HEK293 (cell line): ENCODE data around the gene ATP23.
A peak's percentile ranks its signal among the peaks of the same experiment; 100 is the strongest.

Experiments used
- CTCF ChIA-PET: fragments of 350-600 bp; formaldehyde crosslinking; extraction: SDS; loops from one replicate; lab custom pipeline; 2021; ENCODE audit warnings: antibody characterized with exemption; lab: Yijun Ruan, JAX
- POLR2A ChIA-PET: fragments of 300-600 bp; formaldehyde crosslinking; extraction: SDS; loops from one replicate; lab custom pipeline; 2020; ENCODE audit warnings: antibody characterized with exemption, inconsistent platforms; lab: Yijun Ruan, JAX
- H3K27ac ChIP-seq: fragments of 200-500 bp; sonication (Bioruptor generic); 2 replicates; pipeline ENCODE4 v1.5.1; 2014; ENCODE audit warnings: low read depth, low read length, control low read depth, inconsistent platforms; ENCODE audit errors: extremely low read depth
- H3K36me3 ChIP-seq, 2 experiments: fragments of 200-500 bp in 1 of 2; sonication (Bioruptor generic) in 1 of 2; 1 replicate in 1 of 2; 2 replicates in 1 of 2; pipeline ENCODE4 v1.5.1; 2014 to 2017; ENCODE audit warnings: inconsistent platforms in 2 of 2, low read length in 2 of 2; ENCODE audit not compliant: control insufficient read depth in 2 of 2, insufficient read depth in 1 of 2
- H3K4me1 ChIP-seq: fragments of 200-500 bp; sonication (Bioruptor generic); 2 replicates; pipeline ENCODE4 v1.5.1; 2014; ENCODE audit warnings: mild to moderate bottlenecking, low read length, inconsistent platforms; ENCODE audit not compliant: control insufficient read depth, insufficient read depth
- H3K4me3 ChIP-seq: 2 replicates; pipeline ENCODE4 v1.5.1; 2011; ENCODE audit warnings: low read depth, mild to moderate bottlenecking, control low read depth, low read length, moderate library complexity
- H3K9me3 ChIP-seq: fragments of 200-500 bp; sonication (Bioruptor generic); 2 replicates; pipeline ENCODE4 v1.5.1; 2014; ENCODE audit warnings: low read depth, low read length, inconsistent platforms; ENCODE audit not compliant: control insufficient read depth, insufficient read depth
- BCL11B ChIP-seq: fragments of 450-650 bp; formaldehyde crosslinking; IDR thresholded peaks from 2 replicates; pipeline ENCODE4 v1.5.1; 2016; ENCODE audit warnings: low read depth, missing biosample characterization, missing genetic modification characterization
- CTCF ChIP-seq: fragments of 450-650 bp; formaldehyde crosslinking; IDR thresholded peaks from 2 replicates; pipeline ENCODE4 v1.5.1; 2016; ENCODE audit warnings: missing biosample characterization, missing genetic modification characterization
- GFI1B ChIP-seq: fragments of 450-650 bp; formaldehyde crosslinking; IDR thresholded peaks from 2 replicates; pipeline ENCODE4 v1.5.1; 2016; ENCODE audit warnings: missing biosample characterization, missing genetic modification characterization
- GLIS2 ChIP-seq: fragments of 450-650 bp; formaldehyde crosslinking; IDR thresholded peaks from 2 replicates; pipeline ENCODE4 v1.5.1; 2016; ENCODE audit warnings: missing biosample characterization, missing genetic modification characterization
- IKZF3 ChIP-seq: fragments of 450-650 bp; IDR thresholded peaks from 2 replicates; pipeline ENCODE4 v1.5.0; 2018; ENCODE audit warnings: missing biosample characterization, mild to moderate bottlenecking, missing genetic modification characterization, moderate library complexity
- KLF8 ChIP-seq: fragments of 450-650 bp; formaldehyde crosslinking; IDR thresholded peaks from 2 replicates; pipeline ENCODE4 v1.5.1; 2016; ENCODE audit warnings: missing biosample characterization, missing genetic modification characterization
- PATZ1 ChIP-seq: fragments of 450-650 bp; formaldehyde crosslinking; IDR thresholded peaks from 2 replicates; pipeline ENCODE4 v1.5.1; 2016; ENCODE audit warnings: missing biosample characterization, missing genetic modification characterization
- PRDM1 ChIP-seq: fragments of 450-650 bp; formaldehyde crosslinking; IDR thresholded peaks from 2 replicates; pipeline ENCODE4; 2016; ENCODE audit warnings: missing biosample characterization, missing genetic modification characterization
- SP3 ChIP-seq: fragments of 450-650 bp; formaldehyde crosslinking; IDR thresholded peaks from 2 replicates; pipeline ENCODE4 v1.5.1; 2016; ENCODE audit warnings: missing biosample characterization, missing genetic modification characterization
- ZBTB17 ChIP-seq: fragments of 450-650 bp; formaldehyde crosslinking; IDR thresholded peaks from 2 replicates; pipeline ENCODE4 v1.5.1; 2016; ENCODE audit warnings: missing biosample characterization, missing genetic modification characterization
- ZBTB6 ChIP-seq: fragments of 450-650 bp; formaldehyde crosslinking; IDR thresholded peaks from 2 replicates; pipeline ENCODE4 v1.5.1; 2017; ENCODE audit warnings: missing biosample characterization, missing genetic modification characterization
- ZNF10 ChIP-seq: fragments of 450-650 bp; formaldehyde crosslinking; IDR thresholded peaks from 2 replicates; pipeline ENCODE4 v1.5.1; 2017; ENCODE audit warnings: missing biosample characterization, missing genetic modification characterization
- ZNF19 ChIP-seq: fragments of 450-650 bp; formaldehyde crosslinking; IDR thresholded peaks from 2 replicates; pipeline ENCODE4; 2016; ENCODE audit warnings: missing biosample characterization, missing genetic modification characterization, low read depth
- ZNF202 ChIP-seq: fragments of 450-650 bp; formaldehyde crosslinking; IDR thresholded peaks from 2 replicates; pipeline ENCODE4 v1.5.1; 2016; ENCODE audit warnings: missing biosample characterization, missing genetic modification characterization, borderline replicate concordance
- ZNF335 ChIP-seq: fragments of 450-650 bp; formaldehyde crosslinking; conservative IDR thresholded peaks from 2 replicates; pipeline ENCODE4 v1.5.1; 2016; ENCODE audit warnings: missing biosample characterization, missing genetic modification characterization
- ZNF398 ChIP-seq: fragments of 450-650 bp; formaldehyde crosslinking; IDR thresholded peaks from 2 replicates; pipeline ENCODE4 v1.5.1; 2017; ENCODE audit warnings: missing biosample characterization, missing genetic modification characterization
- ZNF449 ChIP-seq: fragments of 450-650 bp; formaldehyde crosslinking; IDR thresholded peaks from 2 replicates; pipeline ENCODE4 v1.5.1; 2017; ENCODE audit warnings: missing biosample characterization, mild to moderate bottlenecking, missing genetic modification characterization, moderate library complexity
- ZNF501 ChIP-seq: fragments of 450-650 bp; formaldehyde crosslinking; IDR thresholded peaks from 2 replicates; pipeline ENCODE4 v1.5.1; 2016; ENCODE audit warnings: missing biosample characterization, missing genetic modification characterization
- ZNF600 ChIP-seq: fragments of 450-650 bp; formaldehyde crosslinking; IDR thresholded peaks from 2 replicates; pipeline ENCODE4 v1.5.1; 2016; ENCODE audit warnings: missing biosample characterization, missing genetic modification characterization
- ZNF692 ChIP-seq: fragments of 450-650 bp; formaldehyde crosslinking; IDR thresholded peaks from 2 replicates; pipeline ENCODE4 v1.5.1; 2016; ENCODE audit warnings: missing biosample characterization, missing genetic modification characterization
- ZXDB ChIP-seq: fragments of 450-650 bp; formaldehyde crosslinking; IDR thresholded peaks from 2 replicates; pipeline ENCODE4 v1.5.1; 2016; ENCODE audit warnings: missing biosample characterization, missing genetic modification characterization

The ATP23 gene

GRCh38 chr12:57895389-57896114 lies 45.8 kb upstream of the ATP23 start (continued):
- TF ChIP-seq KLF8 = no peak
- TF ChIP-seq ZNF202 (tag by site-specific recombination) = no peak
- no peak for TF ChIP-seq ZNF10
- no peak for TF ChIP-seq ZNF692 (tag by site-specific recombination)
- no peak for TF ChIP-seq ZNF600 (tag by site-specific recombination)

- peaks cover 15% of the 10 kb centered on the region for H3K4me1 ChIP-seq
Observed at GRCh38 chr12:57896115-57896433, 45.3 kb upstream of the ATP23 start.

GRCh38 chr12:57896434-57897201 lies 44.7 kb upstream of the ATP23 start:
- ChIA-PET POLR2A (interaction anchor here (0.9 to 5.0 kb wide), 13 partner anchors 8 to 124 kb away, joined by 3 to 61 read pairs (median 6); partner anchors contain the start of genes ATP23, CTDSP2, EEF1AKMT3 and METTL1), CTCF (interaction anchor here (0.6 to 3.3 kb wide), 15 partner anchors 7 to 137 kb away, joined by 3 to 36 read pairs (median 4); no protein-coding TSS in a partner anchor)
- peak overlapping the region; percentile 37 for H3K4me3 ChIP-seq
- H3K4me1 ChIP-seq = peaks cover 15% of the 10 kb centered on the region
- H3K9me3 ChIP-seq = no peaks in the 10 kb centered on the region
- H3K27ac ChIP-seq = peak overlapping the region; percentile 69; the same call in 1 of the 2 replicates
- no peaks in the 10 kb centered on the region for H3K36me3 ChIP-seq
- TF ChIP-seq ZBTB6 (tag by site-specific recombination) (no peak), IKZF3 (tag by site-specific recombination) (peak; percentile 84), ZNF501 (tag by site-specific recombination) (peak; percentile 54; the same call in 1 of the 2 replicates), SP3 (tag by site-specific recombination) (peak; percentile 44), GLIS2 (tag by site-specific recombination) (peak; percentile 99), GFI1B (tag by site-specific recombination) (peak; percentile 74), CTCF (tag by site-specific recombination) (peak; percentile 32; the same call in 1 of the 2 replicates), ZNF398 (tag by site-specific recombination) (peak; percentile 50), PATZ1 (tag by site-specific recombination) (0 out of 2 replicates have a peak, but pooled peaks have one; percentile 72), ZXDB (tag by site-specific recombination) (peak; percentile 71), BCL11B (0 out of 2 replicates have a peak, but pooled peaks have one; percentile 17)

More at GRCh38 chr12:57896115-57896433, 45.3 kb upstream of the ATP23 start:
- Histone ChIP-seq H3K9me3 (no peaks in the 10 kb centered on the region), H3K36me3 (no peaks in the 10 kb centered on the region), H3K27ac (peak overlapping the region; percentile 69; the same call in 1 of the 2 replicates), H3K4me3 (peak overlapping the region; percentile 37)
- ChIA-PET CTCF (interaction anchor here (0.7 to 3.3 kb wide), 9 partner anchors 8 to 137 kb away, joined by 3 to 36 read pairs (median 4); no protein-coding TSS in a partner anchor), POLR2A (interaction anchor here (1.0 to 5.0 kb wide), 10 partner anchors 8 to 124 kb away, joined by 4 to 61 read pairs (median 6); partner anchors contain the start of genes ATP23, CTDSP2, EEF1AKMT3 and METTL1)
- TF ChIP-seq ZNF335 (tag by site-specific recombination) (peak; percentile 87; the same call in 1 of the 2 replicates), ZBTB17 (tag by site-specific recombination) (peak; percentile 49; the same call in 1 of the 2 replicates), ZNF449 (no peak), PRDM1 (tag by site-specific recombination) (no peak), ZNF19 (tag by site-specific recombination) (no peak)
